Cardiac muscle cell (in vitro differentiated cells and primary cell): ENCODE data around the gene MBD3L1. TPM values are rescaled to one million over a fixed set of nuclear protein-coding genes. Genes with fewer than 3 reads are reported as not detected.

Source experiments
- DNase-seq, 2 donors: peaks; one replicate each; pipeline versions ENCODE4 v3.0.0 to v3.0.0-alpha.2; 2010 to 2017; ENCODE audit warnings: low read depth in 1 of 2, low spot score in 1 of 2
- H3K27ac ChIP-seq: fragments of 200-600 bp; sonication (generic); 2 replicates; pipeline ENCODE4 v1.5.1; 2016
- H3K27me3 ChIP-seq: fragments of 200-600 bp; sonication (generic); 2 replicates; pipeline ENCODE4 v1.6.0; 2016; ENCODE audit warnings: control low read depth
- H3K36me3 ChIP-seq: fragments of 200-600 bp; sonication (generic); 2 replicates; pipeline ENCODE4 v1.5.1; 2016; ENCODE audit warnings: control low read depth
- H3K4me1 ChIP-seq: fragments of 200-600 bp; sonication (generic); 2 replicates; pipeline ENCODE4 v1.8.1; 2017; ENCODE audit warnings: low read depth, mild to moderate bottlenecking, mixed run types
- H3K4me3 ChIP-seq: fragments of 200-600 bp; sonication (generic); 2 replicates; pipeline ENCODE4 v1.5.1; 2016; ENCODE audit warnings: mild to moderate bottlenecking
- H3K9me3 ChIP-seq: fragments of 200-600 bp; sonication (generic); 2 replicates; pipeline ENCODE4 v1.5.1; 2017; ENCODE audit warnings: low read depth, mild to moderate bottlenecking, control low read depth
- CTCF ChIP-seq: IDR thresholded peaks from 2 replicates; pipeline ENCODE4 v1.5.1; 2012; ENCODE audit warnings: low read depth, mild to moderate bottlenecking, low read length
- polyA plus RNA-seq: library from polyadenylated mRNA; unstranded; fragments of >200 nt; fragmentation: Nextera tagmentation; extraction: Ambion mirVana; gene quantifications from 2 replicates; pipeline ENCODE4 v1.2.1, GENCODE V29; 2016
- total RNA-seq: library from RNA; depleted of rRNA; stranded (reverse); fragments of >200 nt; gene quantifications from 2 replicates; pipeline ENCODE4 v1.2.3, GENCODE V29; 2016

The MBD3L1 gene
- not detected in 2 replicates for total RNA-seq
- polyA plus RNA-seq = not detected in 2 replicates

GRCh38 chr19:8832132-8833021 is at the start of gene MBD3L1, which contains the start of gene ZNF558:
TSS of gene MBD3L1 (plus strand) at chr19:8832377. CDS start at chr19:8842679, 10,302 bp downstream.
TSS of gene ZNF558 (minus strand) at chr19:8832304. CDS start at chr19:8822659, 9,645 bp downstream.
- H3K27ac ChIP-seq = no peak within 1 kb of the TSS

GRCh38 chr19:8794823-8795222 is 37.4 kb upstream of the MBD3L1 start:
- Histone ChIP-seq H3K27me3 (no peaks in the 10 kb centered on the region), H3K27ac (no peak overlapping the region), H3K4me1 (no peaks in the 10 kb centered on the region), H3K4me3 (no peak overlapping the region), H3K36me3 (no peaks in the 10 kb centered on the region), H3K9me3 (no peaks in the 10 kb centered on the region)
- TF ChIP-seq CTCF = no peak
- no peak for DNase-seq

More at GRCh38 chr19:8832132-8833021, at the start of gene MBD3L1, which contains the start of gene ZNF558:
- H3K9me3 ChIP-seq = no peaks in the 10 kb centered on the region
- H3K4me3 ChIP-seq = no peak within 1 kb of the TSS
- no peaks in the 10 kb centered on the region for H3K27me3 ChIP-seq
- DNase-seq = peak in 1 of 2 donors; percentile 99
- peak; percentile 33 for TF ChIP-seq CTCF
- H3K36me3 ChIP-seq = no peaks in the 10 kb centered on the region
- no peaks in the 10 kb centered on the region for H3K4me1 ChIP-seq

- Histone ChIP-seq H3K9me3 (no peaks in the 10 kb centered on the region), H3K36me3 (no peaks in the 10 kb centered on the region), H3K4me3 (no peak overlapping the region)
These were observed 25.5 kb upstream of the MBD3L1 start for GRCh38 chr19:8806661-8807060.

GRCh38 chr19:8811315-8812172 is 20.6 kb upstream of the MBD3L1 start:
- Histone ChIP-seq H3K27me3 (no peaks in the 10 kb centered on the region), H3K36me3 (no peaks in the 10 kb centered on the region), H3K4me3 (no peak overlapping the region), H3K27ac (no peak overlapping the region), H3K9me3 (peaks cover 3% of the 10 kb centered on the region), H3K4me1 (no peaks in the 10 kb centered on the region)
- DNase-seq = no peak
- TF ChIP-seq CTCF = no peak

More at GRCh38 chr19:8806661-8807060, 25.5 kb upstream of the MBD3L1 start:
- TF ChIP-seq CTCF = no peak
- DNase-seq = no peak
- Histone ChIP-seq H3K27ac (no peak overlapping the region), H3K27me3 (no peaks in the 10 kb centered on the region), H3K4me1 (no peaks in the 10 kb centered on the region)

GRCh38 chr19:8814176-8814575 is 18.0 kb upstream of the MBD3L1 start:
- DNase-seq = no peak
- H3K4me1 ChIP-seq = no peaks in the 10 kb centered on the region
- peaks cover 3% of the 10 kb centered on the region for H3K9me3 ChIP-seq
- no peak overlapping the region for H3K4me3 ChIP-seq
- H3K27ac ChIP-seq = no peak overlapping the region
- H3K27me3 ChIP-seq = no peaks in the 10 kb centered on the region
- TF ChIP-seq CTCF = no peak
- no peaks in the 10 kb centered on the region for H3K36me3 ChIP-seq
